NCI-H2227 (cell line): Measurements from ENCODE around the gene METTL15.
"Not testable (repeated sequence)": the region's sequence is repeated elsewhere in the genome, so short reads cannot be mapped to it uniquely, and the experiment has no call there.

Experiments
- DNase-seq: peaks from one replicate; lab custom pipeline; 2025; ENCODE audit not compliant: unreplicated experiment; lab: John Stamatoyannopoulos, UW

METTL15 gene

DNA sequence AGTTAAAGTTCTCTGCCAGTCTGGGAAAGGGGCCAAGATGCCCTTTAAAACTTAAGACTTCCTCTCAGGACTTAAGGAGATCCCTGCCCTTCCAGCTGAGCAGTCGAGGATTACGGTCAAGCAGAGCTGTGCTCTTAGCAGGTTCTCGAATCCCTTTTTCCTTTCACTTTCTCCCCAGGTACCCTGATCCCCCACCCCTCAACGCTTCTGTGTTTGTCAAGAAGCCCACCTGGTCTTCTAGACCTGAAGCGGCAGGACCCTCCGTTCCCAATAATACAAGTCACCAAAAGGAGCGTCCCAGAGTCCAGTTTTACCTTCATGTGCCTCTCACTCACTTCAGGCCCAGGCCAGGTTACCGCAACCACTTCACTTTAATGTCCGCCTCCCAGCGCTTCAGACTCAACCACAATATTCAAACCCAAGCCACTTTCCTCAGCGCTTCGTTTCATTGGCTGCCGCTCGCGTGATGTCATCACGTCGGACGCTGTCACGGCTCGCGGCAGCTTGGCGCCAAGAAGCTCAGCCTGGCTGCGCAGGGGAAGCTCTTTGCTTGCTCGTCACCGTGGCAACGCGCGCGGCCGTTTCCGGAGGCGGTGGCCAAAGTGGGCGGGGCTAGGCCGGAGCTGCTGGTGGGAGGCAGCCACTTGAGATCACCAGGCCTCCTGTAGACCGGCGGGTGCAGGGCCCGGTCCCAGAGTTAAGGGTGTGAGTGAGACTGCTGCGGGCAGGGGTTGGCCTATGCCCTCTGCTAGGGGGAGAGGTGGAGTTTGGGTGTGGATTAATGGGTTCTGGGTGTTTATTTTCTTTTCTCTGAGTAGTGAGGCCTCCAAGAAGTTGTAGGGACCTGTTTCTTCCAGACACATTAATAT, at the start of gene METTL15, which contains the start of gene KIF18A:
TSS of gene METTL15 (plus strand) at position 639 of the 869 bp plus-strand sequence. CDS start 4,947 bp downstream, outside the sequence.
TSS of gene KIF18A (minus strand) at position 407 of the 869 bp plus-strand sequence. CDS start 10,209 bp downstream, outside the sequence.
- peak; percentile 99 for DNase-seq

- no peak for DNase-seq
These were observed 36.9 kb upstream of the METTL15 start for GRCh38 chr11:28071305-28071704.

DNA sequence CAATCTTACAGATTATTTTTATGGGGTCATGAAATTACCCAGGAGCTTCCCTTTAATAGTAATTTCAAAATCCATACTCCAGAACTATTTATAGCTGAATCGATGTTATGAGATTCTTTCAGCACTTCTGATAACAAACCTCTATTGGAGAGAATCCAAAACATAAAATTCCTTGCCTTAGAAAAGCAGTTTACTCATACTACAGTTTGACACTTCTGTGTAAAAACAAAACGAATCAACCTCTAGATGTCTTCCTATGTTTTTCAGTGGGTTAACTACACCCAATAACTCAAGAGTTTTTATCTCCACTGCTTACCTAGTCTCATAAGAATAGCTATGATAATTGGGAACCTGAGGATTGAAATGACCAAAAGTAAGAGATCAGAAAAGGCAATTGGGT, 35.9 kb upstream of the METTL15 start:
- DNase-seq, result no peak

DNA sequence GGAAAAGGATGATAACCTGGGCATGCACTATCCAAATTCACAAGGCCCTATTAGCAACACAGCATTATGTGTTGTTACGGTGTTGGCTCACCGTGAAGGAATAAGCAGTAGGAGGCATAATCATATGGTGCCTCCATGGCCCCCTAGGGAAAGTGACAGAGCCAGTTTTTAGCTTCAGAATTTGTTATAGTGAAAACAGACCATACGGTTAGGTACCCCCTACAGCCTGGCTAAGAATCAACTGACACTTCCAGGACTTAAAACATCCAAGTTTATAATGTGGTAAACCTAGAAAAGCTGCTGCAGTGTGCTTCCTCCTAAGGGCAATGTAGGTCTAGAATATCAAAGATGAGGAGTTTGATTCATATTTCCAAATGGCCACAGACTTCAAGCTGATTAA, 30.7 kb upstream of the METTL15 start:
- no peak for DNase-seq

DNA sequence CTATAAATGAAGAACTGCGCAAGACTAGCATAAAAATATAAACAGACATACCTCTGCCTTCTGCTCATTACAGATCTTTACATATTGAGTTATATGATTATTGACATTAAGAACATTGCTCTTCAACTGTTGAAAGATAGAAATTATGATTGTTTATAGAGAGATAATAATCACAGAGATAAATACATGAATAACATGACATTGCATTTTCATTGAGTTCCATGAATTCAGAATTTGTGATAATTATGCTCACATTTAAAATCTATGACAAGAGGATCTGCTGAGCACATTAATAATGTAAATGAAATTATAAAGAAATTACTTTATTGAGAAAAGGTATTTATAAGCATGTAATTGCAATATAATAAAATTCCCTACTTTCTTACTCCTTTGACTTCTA, 25.1 kb upstream of the METTL15 start:
- DNase-seq, result no peak

DNA sequence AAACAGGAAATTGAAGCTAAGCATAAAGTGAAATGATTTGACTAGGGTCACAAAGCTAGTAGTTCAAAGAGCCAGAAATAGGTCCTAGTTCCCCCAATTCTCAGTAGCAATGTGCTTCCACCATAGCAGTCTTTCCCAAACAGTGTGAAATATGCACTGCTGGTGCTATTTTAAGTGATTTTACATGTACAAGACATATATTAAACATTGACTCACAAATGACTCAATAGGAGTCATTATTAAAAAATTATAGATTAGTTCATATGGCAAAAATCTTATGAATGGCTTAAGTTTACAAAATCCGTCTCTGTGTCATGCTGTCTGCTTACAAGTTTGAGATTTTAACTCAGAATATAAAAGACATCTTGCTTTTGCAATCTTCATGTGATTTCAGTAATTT, 21.6 kb upstream of the METTL15 start:
- DNase-seq, result no peak

- DNase-seq, result not testable (repeated sequence)
These were observed 21.0 kb upstream of the METTL15 start for GRCh38 chr11:28087192-28087591.

DNA sequence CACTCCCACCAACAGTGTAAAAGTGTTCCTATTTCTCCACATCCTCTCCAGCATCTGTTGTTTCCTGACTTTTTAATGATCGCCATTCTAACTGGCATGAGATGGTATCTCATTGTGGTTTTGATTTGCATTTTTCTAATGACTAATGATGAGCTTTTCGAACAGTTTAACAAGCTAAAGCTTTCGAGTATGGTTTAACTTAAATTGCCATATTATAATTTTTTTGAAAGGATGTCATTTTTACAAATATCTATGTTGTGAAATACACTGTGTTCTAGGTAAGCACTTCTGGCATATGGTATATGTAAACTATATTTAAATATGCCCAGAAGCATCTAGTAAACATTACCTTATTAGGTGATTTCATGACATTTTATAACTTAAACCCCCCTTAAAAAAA, 20.5 kb upstream of the METTL15 start:
- DNase-seq, result not testable (repeated sequence)

DNA sequence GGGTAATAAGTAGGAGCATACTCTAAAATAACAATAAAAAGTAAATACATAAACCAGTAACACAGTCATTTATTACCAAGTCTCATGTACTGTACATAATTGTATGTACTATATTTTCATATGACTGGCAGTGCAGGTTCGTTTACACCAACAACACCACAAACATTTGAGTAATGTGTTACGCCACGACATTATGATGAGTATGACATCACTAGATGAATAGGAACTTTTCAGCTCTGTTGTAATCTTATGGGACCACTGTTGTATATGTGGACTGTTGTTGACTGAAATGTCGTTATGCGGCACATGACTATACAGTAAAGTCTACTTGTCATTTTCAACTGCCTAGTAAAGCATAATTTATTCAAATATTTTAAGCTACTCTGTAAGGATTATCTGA, 18.8 kb upstream of the METTL15 start:
- no peak for DNase-seq

GRCh38 chr11:28090052-28090749, 18.0 kb upstream of the METTL15 start:
- no peak for DNase-seq

- DNase-seq, result no peak
These were observed 15.4 kb upstream of the METTL15 start for GRCh38 chr11:28092786-28093185.

- no peak for DNase-seq
These were observed 9.9 kb upstream of the METTL15 start for GRCh38 chr11:28098257-28098656.

DNA sequence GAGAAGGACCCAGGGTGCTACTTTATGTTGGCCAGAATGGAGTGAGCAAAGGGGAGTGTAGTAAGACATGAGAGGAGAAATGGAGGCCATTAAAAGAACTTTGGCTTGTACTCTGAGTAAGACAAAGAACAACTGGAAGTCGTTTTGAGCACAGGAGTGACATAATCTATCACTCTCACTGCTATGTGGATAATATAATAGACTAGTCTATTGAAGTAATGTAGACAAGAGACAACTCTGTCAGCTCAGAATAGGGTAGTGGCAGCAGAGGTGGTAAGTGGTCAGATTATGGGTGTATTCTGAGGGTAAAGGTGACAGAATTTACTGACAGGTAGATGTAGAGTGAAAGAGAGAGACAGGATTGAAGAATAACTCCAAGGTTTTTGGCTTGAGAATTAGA, 8.5 kb upstream of the METTL15 start:
- no peak for DNase-seq

DNA sequence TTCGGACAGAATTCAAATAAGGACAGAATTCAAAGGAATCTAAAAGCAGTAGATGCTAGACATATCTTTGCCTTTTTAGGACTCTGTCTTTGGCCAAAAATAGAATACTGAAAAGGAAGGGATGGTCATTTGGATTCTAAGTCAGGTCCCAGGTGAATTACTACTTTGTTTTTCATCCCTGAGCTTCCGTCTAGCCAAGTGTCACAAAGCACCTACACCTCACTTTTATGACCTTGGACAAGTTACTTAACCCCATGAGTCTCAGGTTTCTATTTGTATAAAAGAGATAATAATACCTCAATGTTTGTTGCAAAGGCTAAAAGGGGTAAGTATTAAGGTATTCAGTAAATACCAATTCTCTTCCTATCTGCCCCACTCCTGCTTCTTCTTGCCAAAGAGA, 7.5 kb upstream of the METTL15 start:
- DNase-seq, result no peak

GRCh38 chr11:28102300-28102699, 5.9 kb upstream of the METTL15 start:
- DNase-seq, result not testable (repeated sequence)

GRCh38 chr11:28104425-28104824, 3.8 kb upstream of the METTL15 start:
- DNase-seq, result no peak

GRCh38 chr11:28104984-28105383, 3.2 kb upstream of the METTL15 start:
- no peak for DNase-seq

DNA sequence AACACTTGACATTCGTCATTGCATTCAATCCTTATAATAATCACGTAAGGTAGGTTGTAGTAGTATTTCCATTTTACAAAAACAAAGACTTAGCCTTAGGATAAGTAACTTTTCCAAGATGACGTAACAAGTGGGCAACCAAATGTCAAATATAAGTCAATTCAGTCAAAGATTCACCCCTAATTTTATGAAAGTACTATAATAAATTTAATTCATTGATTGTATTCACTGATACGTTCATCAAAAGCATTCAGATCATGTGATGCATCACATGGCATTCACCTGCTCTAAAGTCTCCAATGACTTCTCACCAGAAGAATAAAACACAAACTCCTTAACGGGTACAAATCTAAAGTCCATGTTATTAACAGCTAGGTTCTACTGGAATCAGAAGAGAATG, 2.3 kb upstream of the METTL15 start:
- peak; percentile 55 for DNase-seq

DNA sequence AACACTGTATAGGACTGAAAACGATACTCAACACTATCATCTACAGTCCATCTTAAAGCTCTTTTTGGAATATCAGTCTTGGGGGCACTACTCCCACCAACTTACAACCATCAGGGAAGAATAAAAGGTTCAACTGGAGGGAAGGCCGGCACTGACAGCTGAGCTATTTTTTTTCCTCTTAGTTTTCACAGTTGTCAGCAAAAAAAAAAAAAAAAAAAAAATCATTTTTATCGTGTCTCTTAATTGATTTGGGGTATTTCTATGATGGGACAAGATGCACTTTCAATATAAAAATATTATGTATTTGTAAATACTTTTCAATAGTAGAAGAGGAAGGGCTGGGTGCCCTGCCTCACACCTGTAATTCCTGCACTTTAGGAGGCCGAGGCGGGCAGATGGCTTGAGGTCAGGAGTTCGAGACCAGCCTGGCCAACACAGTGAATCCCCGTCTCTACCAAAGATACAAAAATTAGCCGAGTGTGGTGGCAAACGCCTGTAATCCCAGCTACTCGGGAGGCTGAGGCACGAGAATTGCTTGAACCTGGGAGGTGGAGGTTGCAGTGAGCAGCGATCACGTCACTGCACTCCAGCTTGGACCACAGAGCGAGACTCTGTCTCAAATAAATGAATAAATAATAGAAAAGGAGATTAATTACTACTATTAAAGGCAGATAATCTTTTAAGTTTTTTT, 1.7 kb upstream of the METTL15 start:
- DNase-seq, result no peak

- DNase-seq, result peak; percentile 32
These were observed 918 bp upstream of the METTL15 start for GRCh38 chr11:28107191-28107749.

DNA sequence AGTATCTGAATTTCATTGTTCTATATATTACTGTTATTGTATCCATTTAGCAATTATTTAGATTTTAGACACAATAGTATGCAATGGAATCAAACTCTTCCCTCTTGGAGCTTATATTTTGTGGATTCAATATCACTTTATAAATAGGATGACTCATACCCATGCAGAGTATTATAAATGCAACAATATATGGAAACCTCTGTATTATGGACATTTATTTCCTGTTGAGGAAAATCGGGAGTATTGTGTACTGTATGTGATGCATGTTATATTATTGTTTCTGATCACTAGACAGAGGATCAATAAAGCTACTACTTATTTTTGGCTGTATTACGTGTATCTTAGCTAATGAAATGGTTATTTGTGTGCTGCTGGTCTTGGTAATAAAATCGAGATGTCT, 770 bp downstream of the METTL15 start:
- DNase-seq, result no peak
